SU-DHL-6 (cell line): ENCODE measurements around the gene CARHSP1.

Experiments
- EZH2phosphoT487 ChIP-seq: fragments of 200-600 bp; sonication (generic), shearing (Covaris generic); conservative IDR thresholded peaks from 2 replicates; pipeline ENCODE4 v1.6.1; 2018; ENCODE audit warnings: mild to moderate bottlenecking, antibody characterized with exemption, low read length, moderate library complexity, mixed read lengths
- TF ChIP-seq, protein P1 (sequence below): fragments of 200-600 bp; sonication (generic); IDR thresholded peaks from one replicate; pipeline ENCODE4 v1.5.1; 2017; ENCODE audit warnings: antibody characterized with exemption, mild to moderate bottlenecking, low read length, moderate library complexity; ENCODE audit not compliant: insufficient read depth, poor library complexity, severe bottlenecking

DNA sequence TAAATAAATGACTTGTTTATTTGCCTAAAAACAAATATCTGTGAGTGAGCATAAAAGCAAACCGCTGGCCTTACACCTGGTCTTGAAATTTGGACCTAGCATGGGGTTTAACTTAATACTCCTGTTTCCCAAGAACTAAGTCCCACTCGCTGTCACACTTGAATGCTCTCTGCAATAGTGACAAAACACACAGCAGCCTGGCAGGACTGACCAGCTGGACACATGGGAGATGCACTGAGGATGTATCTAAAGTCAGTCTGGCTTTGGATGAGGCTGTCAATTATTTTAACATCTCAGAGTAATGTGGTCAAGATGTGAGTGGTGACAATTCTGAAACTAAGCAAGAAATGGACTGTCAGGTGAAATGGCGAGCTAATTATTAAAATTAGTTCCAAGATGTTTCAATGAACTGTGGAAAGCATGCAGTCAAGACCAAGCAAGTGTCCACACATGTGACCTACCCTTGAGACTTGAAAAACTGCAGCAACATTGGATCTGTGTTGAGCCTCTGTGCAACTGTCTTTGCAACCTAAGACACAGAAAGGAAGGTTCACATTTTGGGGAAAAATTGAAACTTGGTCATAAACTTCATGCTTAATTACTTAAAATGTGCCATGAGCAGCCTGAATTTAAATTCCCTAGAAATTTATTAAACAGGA, 30.0 kb upstream of the CARHSP1 start:
- TF ChIP-seq, protein P1, sequence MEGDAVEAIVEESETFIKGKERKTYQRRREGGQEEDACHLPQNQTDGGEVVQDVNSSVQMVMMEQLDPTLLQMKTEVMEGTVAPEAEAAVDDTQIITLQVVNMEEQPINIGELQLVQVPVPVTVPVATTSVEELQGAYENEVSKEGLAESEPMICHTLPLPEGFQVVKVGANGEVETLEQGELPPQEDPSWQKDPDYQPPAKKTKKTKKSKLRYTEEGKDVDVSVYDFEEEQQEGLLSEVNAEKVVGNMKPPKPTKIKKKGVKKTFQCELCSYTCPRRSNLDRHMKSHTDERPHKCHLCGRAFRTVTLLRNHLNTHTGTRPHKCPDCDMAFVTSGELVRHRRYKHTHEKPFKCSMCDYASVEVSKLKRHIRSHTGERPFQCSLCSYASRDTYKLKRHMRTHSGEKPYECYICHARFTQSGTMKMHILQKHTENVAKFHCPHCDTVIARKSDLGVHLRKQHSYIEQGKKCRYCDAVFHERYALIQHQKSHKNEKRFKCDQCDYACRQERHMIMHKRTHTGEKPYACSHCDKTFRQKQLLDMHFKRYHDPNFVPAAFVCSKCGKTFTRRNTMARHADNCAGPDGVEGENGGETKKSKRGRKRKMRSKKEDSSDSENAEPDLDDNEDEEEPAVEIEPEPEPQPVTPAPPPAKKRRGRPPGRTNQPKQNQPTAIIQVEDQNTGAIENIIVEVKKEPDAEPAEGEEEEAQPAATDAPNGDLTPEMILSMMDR: no peak
- no peak for TF ChIP-seq EZH2phosphoT487
